ENCODE measurements around the gene LIPK.
A peak's percentile ranks its signal among the peaks of the same experiment; 100 is the strongest.

The LIPK gene

GRCh38 chr10:88800152-88801125, 94.4 kb downstream of the LIPK start:
- no peak for TF ChIP-seq CTCF (conservative IDR thresholded peaks at IDR 0.05; ENCODE audit: control insufficient read depth, insufficient read depth, low read depth, low read length)
- peak; percentile 54 for DNase-seq (ENCODE audit: low read depth)
- no peak overlapping the region for H3K4me3 ChIP-seq (ENCODE audit: control insufficient read depth, low read depth, low read length)

Data from fibroblast of mammary gland (primary cell).